ENCODE results near the gene MEIS1.

GRCh38 chr2:66517772-66518171 is 82.8 kb downstream of the MEIS1 start:
- no peak for TF ChIP-seq POLR2AphosphoS5 (IDR thresholded peaks at IDR 0.05; ENCODE audit: borderline replicate concordance, low read depth, low read length)
- no peak for TF ChIP-seq EZH2 (IDR thresholded peaks at IDR 0.05)
